ENCODE results near the gene FBXO36.

The FBXO36 gene

GRCh38 chr2:229974266-229974665 is 52.0 kb downstream of the FBXO36 start:
- DNase-seq = no peak

GRCh38 chr2:229980431-229981184 is 58.3 kb downstream of the FBXO36 start:
- DNase-seq = no peak

- no peak for DNase-seq
Measured at GRCh38 chr2:229993236-229993635, 70.9 kb downstream of the FBXO36 start.

- no peak for DNase-seq
Measured at GRCh38 chr2:229996320-229996719, 74.0 kb downstream of the FBXO36 start.

- DNase-seq = no peak
Measured at GRCh38 chr2:229997565-229997964, 75.3 kb downstream of the FBXO36 start.

GRCh38 chr2:230000118-230000841 is 78.0 kb downstream of the FBXO36 start:
- no peak for DNase-seq

GRCh38 chr2:230007931-230008707 is 85.8 kb downstream of the FBXO36 start:
- DNase-seq = peak; percentile 66

GRCh38 chr2:230008708-230009066 is 86.4 kb downstream of the FBXO36 start:
- DNase-seq = no peak

- DNase-seq = no peak
Measured at GRCh38 chr2:230010501-230010900, 88.2 kb downstream of the FBXO36 start.

- DNase-seq = no peak
Measured at GRCh38 chr2:230011617-230012016, 89.3 kb downstream of the FBXO36 start.

- no peak for DNase-seq
Measured at GRCh38 chr2:230012267-230012884, 90.1 kb downstream of the FBXO36 start.

GRCh38 chr2:230016844-230017243 is 94.5 kb downstream of the FBXO36 start:
- DNase-seq = no peak

GRCh38 chr2:230018153-230018552 is 95.8 kb downstream of the FBXO36 start:
- DNase-seq = no peak

- DNase-seq = no peak
Measured at GRCh38 chr2:230019742-230020141, 97.4 kb downstream of the FBXO36 start.

GRCh38 chr2:230023313-230023712 is 101.0 kb downstream of the FBXO36 start:
- DNase-seq = no peak

GRCh38 chr2:230042195-230042594 is 119.9 kb downstream of the FBXO36 start:
- no peak for DNase-seq

- DNase-seq = no peak
Measured at GRCh38 chr2:230043025-230043424, 120.7 kb downstream of the FBXO36 start.

- DNase-seq = no peak
Measured at GRCh38 chr2:230043461-230043860, 121.2 kb downstream of the FBXO36 start.

GRCh38 chr2:230046491-230046890 is 124.2 kb downstream of the FBXO36 start:
- no peak for DNase-seq

GRCh38 chr2:230048010-230048671 is 125.8 kb downstream of the FBXO36 start:
- DNase-seq = no peak

- no peak for DNase-seq
Measured at GRCh38 chr2:230050136-230050535, 127.8 kb downstream of the FBXO36 start.

GRCh38 chr2:230052299-230052698 is 130.0 kb downstream of the FBXO36 start:
- DNase-seq = no peak
